Loucy (cell line): ENCODE measurements around the gene SAP30BP.

Source experiments
- EZH2phosphoT487 ChIP-seq: fragments of 200-600 bp; IDR thresholded peaks from 2 replicates; pipeline ENCODE4 v1.6.1; 2018; ENCODE audit warnings: antibody characterized with exemption, mild to moderate bottlenecking, moderate library complexity, borderline replicate concordance
- TF ChIP-seq, protein P1 (sequence below): fragments of 200-600 bp; sonication (generic); conservative IDR thresholded peaks from 2 replicates; pipeline ENCODE4 v1.5.1; 2014; ENCODE audit warnings: mild to moderate bottlenecking, antibody characterized with exemption, low read length

DNA sequence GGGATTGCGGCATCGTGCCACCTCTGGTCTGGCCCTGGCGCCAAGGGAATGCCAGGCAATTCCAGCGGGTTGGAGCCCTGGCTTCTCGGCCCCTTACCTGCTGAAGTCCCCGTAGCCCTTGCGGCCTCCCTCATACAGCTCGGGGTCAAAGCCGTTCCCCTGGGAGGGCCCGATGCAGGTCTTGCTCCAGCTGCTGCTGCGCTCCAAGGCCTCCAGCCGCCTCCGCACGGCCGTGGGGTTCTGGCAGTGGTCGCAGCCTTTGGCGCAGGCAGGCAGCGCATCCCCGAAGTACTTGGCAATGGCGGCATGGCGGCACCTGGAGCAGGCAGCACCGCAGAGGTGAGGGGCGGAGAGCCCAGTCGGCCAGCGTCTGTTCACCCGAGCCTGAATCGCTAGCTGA, 35.8 kb upstream of the SAP30BP start:
- TF ChIP-seq, protein P1, sequence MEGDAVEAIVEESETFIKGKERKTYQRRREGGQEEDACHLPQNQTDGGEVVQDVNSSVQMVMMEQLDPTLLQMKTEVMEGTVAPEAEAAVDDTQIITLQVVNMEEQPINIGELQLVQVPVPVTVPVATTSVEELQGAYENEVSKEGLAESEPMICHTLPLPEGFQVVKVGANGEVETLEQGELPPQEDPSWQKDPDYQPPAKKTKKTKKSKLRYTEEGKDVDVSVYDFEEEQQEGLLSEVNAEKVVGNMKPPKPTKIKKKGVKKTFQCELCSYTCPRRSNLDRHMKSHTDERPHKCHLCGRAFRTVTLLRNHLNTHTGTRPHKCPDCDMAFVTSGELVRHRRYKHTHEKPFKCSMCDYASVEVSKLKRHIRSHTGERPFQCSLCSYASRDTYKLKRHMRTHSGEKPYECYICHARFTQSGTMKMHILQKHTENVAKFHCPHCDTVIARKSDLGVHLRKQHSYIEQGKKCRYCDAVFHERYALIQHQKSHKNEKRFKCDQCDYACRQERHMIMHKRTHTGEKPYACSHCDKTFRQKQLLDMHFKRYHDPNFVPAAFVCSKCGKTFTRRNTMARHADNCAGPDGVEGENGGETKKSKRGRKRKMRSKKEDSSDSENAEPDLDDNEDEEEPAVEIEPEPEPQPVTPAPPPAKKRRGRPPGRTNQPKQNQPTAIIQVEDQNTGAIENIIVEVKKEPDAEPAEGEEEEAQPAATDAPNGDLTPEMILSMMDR = no peak
- no peak for TF ChIP-seq EZH2phosphoT487
